Activated naive CD8-positive, alpha-beta T cell (primary cell): ENCODE measurements around the gene DEPP1.

Experiments
- H3K27ac Mint-ChIP-seq: one replicate; pipeline ENCODE4 v1.8.0; 2021; ENCODE audit warnings: mixed read lengths
- H3K27me3 Mint-ChIP-seq: one replicate; pipeline ENCODE4 v1.8.0; 2021; ENCODE audit warnings: mixed read lengths
- H3K36me3 Mint-ChIP-seq: one replicate; pipeline ENCODE4 v1.8.0; 2021; ENCODE audit warnings: mixed read lengths
- H3K4me1 Mint-ChIP-seq: one replicate; pipeline ENCODE4 v1.8.0; 2021; ENCODE audit warnings: low read depth, mixed read lengths
- H3K4me3 Mint-ChIP-seq: one replicate; pipeline ENCODE4 v1.8.0; 2021; ENCODE audit warnings: mild to moderate bottlenecking, mixed read lengths
- H3K9me3 Mint-ChIP-seq: one replicate; pipeline ENCODE4 v1.8.0; 2021; ENCODE audit warnings: low read depth, mixed read lengths

DEPP1 gene

GRCh38 chr10:44931621-44932516, 46.7 kb downstream of the DEPP1 start:
- no peak overlapping the region for H3K4me3 Mint-ChIP-seq
- no peak overlapping the region for H3K27ac Mint-ChIP-seq
- H3K4me1 Mint-ChIP-seq, result peaks cover 6% of the 10 kb centered on the region
- no peaks in the 10 kb centered on the region for H3K36me3 Mint-ChIP-seq
- H3K27me3 Mint-ChIP-seq, result no peaks in the 10 kb centered on the region
- H3K9me3 Mint-ChIP-seq, result no peaks in the 10 kb centered on the region

DNA sequence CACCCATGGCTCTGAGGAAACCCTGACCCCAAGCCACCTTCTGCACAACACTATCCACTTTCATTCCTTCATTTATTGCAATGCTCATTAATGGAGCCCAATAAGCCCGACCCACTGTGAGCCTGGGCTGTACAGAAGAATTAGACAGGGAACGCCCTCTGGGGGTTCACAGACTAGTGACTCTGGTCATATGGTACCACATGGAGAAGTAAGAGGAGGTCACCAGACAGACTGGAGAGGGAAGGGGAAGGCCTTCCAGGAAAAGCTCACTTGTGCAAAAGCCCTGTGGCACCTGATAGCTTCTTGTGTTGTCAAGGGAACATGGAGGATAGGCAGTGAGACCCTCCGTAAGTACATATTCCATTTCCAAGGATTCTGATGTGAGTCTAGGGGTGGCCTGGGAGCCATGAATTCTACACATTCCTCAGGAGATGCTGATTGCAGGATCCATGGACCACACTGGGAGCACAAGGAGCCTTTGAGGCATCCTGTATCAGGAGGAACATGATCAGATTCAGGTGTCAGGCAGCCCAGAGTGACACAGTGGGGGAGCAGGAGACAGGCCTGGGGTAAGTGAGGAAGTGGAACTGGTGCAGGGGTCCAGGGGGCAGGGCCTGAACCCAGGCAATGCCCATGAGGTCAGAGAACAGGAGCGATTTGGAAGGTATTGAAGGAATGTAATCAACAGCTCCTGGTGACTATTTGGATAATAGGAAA, 47.5 kb downstream of the DEPP1 start:
- Mint-ChIP-seq H3K27ac (no peak overlapping the region), H3K4me1 (peaks cover 5% of the 10 kb centered on the region), H3K27me3 (no peaks in the 10 kb centered on the region)

DNA sequence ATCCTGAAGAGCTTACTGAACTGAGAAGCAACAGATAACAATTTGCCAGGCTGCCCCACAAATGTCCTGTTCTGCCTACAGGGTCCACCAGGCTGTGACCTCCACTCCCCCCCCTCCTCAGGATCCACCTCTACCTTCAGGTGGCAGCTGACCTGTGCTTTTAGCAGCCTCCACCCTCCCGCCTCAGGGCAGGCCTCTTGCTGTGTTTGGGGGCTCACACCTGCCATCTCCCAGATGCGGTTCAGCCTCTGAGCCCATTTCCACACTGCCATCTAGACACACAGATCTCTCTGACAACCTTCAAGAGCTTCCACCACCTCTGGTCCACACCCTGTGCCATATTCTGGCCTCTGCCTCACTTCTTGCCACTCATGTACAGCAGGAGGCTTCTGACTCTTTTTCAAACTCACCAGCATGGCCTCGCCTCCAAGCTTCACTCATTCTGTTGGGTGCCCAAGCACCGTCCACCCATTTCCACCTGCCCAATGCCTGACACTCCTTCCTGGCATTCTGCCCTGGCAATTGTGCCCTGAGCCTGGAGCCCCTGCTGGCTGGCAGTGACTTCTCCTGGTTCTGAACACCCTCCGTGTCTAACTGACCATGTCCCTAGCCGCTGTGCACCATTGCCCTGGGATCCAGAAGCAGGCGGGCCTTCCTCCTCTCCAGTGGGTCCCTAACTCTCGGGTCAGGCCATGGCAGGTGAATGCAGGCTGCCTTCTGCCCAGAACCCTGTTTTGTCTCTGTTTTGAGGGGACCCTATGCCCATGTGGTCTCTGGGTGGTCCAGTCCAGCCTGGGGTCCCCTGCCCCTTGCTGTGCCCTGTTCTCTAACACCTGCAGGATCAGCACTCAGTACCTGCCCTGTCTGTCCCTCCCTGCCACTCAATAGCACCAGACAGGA, 49.0 kb downstream of the DEPP1 start:
- Mint-ChIP-seq H3K36me3 (no peaks in the 10 kb centered on the region), H3K27me3 (no peaks in the 10 kb centered on the region), H3K9me3 (no peaks in the 10 kb centered on the region), H3K4me1 (no peaks in the 10 kb centered on the region), H3K27ac (no peak overlapping the region), H3K4me3 (no peak overlapping the region)

More for the DNA sequence above, 47.5 kb downstream of the DEPP1 start:
- Mint-ChIP-seq H3K9me3 (no peaks in the 10 kb centered on the region), H3K36me3 (no peaks in the 10 kb centered on the region), H3K4me3 (no peak overlapping the region)

GRCh38 chr10:44928462-44928861, 50.1 kb downstream of the DEPP1 start:
- H3K27me3 Mint-ChIP-seq, result no peaks in the 10 kb centered on the region
- no peak overlapping the region for H3K27ac Mint-ChIP-seq
- H3K9me3 Mint-ChIP-seq, result no peaks in the 10 kb centered on the region
- no peaks in the 10 kb centered on the region for H3K4me1 Mint-ChIP-seq
- H3K36me3 Mint-ChIP-seq, result no peaks in the 10 kb centered on the region
- no peak overlapping the region for H3K4me3 Mint-ChIP-seq

GRCh38 chr10:44927352-44927751, 51.3 kb downstream of the DEPP1 start:
- no peaks in the 10 kb centered on the region for H3K27me3 Mint-ChIP-seq
- H3K27ac Mint-ChIP-seq, result no peak overlapping the region
- H3K4me3 Mint-ChIP-seq, result no peak overlapping the region
- H3K4me1 Mint-ChIP-seq, result no peaks in the 10 kb centered on the region
- no peaks in the 10 kb centered on the region for H3K9me3 Mint-ChIP-seq
- H3K36me3 Mint-ChIP-seq, result no peaks in the 10 kb centered on the region

DNA sequence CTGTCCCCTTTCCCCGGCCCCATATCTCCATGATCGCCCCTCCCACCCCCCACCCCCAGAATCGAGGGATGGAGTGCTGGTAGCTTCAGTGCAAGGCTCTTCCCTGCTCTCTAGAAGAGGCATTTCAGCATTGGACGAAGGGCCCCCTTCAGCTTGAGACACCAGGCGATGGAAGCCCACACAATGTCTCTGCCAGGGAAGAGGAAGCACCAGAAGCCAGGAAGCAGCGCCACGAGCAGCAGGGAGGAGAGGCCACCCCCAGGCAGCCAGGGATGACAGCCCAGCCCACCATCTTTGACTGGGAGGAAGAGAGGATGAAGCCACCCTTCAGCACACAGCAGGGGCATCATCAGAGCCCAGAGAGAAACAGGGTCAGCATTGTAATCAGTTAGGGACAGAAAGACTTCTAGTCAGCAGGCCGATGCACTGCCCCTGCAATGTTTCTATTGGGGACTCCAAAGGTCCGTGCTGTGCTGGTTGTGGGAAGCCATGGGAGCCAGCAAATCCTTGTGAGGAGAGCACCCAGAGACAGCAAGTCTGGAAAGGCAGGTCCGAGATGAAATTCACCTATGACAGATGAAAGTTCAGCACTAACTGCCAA, 51.8 kb downstream of the DEPP1 start:
- Mint-ChIP-seq H3K4me3 (no peak overlapping the region), H3K9me3 (no peaks in the 10 kb centered on the region), H3K4me1 (no peaks in the 10 kb centered on the region), H3K27ac (no peak overlapping the region), H3K36me3 (no peaks in the 10 kb centered on the region), H3K27me3 (no peaks in the 10 kb centered on the region)
